ENCODE results near the gene PFKL.

GRCh38 chr21:44294391-44295162 is 5.3 kb upstream of the PFKL start:
- TF ChIP-seq CTCF (IDR thresholded peaks at IDR 0.05; ENCODE audit: borderline replicate concordance, extremely low read depth, low read length, poor library complexity, severe bottlenecking): no peak
- TF ChIP-seq EZH2 (IDR thresholded peaks at IDR 0.05; ENCODE audit: borderline replicate concordance, low read depth, low read length, severe bottlenecking): no peak
